HG03108 (cell line): ENCODE results near the gene FOXP3.

ENCODE experiments used
- ATAC-seq: cut with Tn5 transposase; IDR thresholded peaks from one replicate; pipeline ENCODE4 v1.9.1; 2021; ENCODE audit warnings: moderate library complexity; ENCODE audit not compliant: unreplicated experiment

FOXP3 gene

DNA sequence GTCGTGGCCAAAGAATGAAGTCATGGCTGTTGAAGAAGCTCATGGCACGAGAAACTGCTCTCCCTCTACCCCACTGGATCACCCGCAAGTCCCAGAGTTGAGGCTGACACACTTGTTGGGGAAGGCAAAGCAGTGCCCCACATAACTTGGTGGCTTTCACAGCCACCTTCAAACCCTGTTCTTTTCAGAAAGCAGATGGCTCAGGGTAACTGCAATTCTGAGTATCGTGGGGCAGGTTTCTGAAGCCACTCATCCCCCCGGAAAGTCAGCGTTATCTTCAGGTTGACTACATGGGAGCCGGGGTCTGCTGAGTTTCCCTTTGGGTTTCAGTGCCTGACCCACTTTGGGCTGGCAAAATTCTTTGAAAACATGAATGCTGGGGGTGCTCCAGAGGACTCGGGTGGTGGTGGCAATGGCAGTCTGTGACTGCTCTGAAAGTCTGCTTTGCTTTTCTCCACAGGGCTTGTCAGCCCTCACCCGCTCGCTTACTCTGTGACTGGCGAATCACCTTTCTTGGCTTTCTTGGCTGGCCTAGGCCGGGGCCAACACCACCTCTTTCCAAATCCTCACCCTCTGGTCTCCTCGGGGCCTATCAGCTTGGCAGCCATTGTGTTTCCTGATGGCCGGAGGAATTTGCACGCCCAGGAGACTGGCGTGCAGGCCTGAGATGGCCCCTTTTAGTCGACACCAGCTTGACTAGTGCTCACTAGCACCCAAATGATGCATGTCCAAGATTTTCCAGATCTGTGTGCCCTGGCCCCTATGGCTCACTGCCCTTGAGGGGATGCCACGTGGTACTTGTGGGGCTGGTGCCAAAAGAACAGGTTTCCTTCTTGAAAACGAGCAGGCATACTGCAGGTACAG lies 12.4 kb upstream of the FOXP3 start:
- no peak for ATAC-seq

DNA sequence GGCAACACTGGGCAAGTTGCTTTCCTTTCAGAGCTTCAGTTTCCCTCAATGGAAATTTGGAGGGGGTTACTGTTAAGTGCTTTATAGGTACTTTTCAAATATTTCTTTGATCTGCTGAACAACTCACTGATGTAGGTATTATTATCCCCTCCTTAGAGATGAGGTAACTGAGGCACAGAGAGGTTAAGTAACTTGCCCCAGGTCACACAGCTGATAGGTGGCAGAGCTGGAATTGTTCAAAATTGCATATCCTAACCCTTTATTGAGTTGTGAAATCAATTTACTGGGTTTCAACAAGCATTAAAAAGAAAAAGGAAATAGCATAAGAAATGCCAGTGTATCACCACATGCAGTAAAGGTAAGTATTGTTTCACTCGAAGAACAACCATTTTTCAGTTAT lies 11.7 kb upstream of the FOXP3 start:
- ATAC-seq, result no peak

DNA sequence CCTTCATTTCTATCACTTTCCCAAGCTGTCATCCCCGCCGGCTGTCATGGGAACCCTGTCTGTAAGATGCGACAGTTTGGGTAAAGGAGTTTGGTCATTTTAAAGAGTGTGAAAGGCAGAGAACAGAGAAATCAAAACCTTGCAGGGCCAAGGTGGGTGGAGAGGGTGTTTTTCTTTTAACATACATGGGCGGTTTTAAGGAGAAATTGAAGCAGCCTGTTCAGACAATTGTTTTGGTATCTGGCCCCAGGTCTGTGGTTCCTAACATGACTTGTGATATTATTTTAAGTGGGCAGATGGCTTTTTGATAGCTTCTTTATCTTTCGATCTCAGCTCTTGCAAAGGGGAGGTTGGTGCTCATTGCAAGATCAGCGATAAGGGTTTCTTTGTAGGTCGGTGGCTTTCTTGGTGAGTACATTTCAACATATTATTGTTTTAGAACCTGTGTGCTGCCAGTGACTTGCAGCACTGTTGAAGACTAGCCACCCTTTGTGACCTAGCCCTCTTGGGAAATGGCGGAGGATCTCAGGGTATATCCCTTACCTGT lies 8.7 kb upstream of the FOXP3 start:
- ATAC-seq, result no peak

GRCh38 chrX:49272421-49272820 lies 7.9 kb upstream of the FOXP3 start:
- ATAC-seq, result no peak

- no peak for ATAC-seq
These were observed 6.8 kb upstream of the FOXP3 start for GRCh38 chrX:49271341-49271740.

DNA sequence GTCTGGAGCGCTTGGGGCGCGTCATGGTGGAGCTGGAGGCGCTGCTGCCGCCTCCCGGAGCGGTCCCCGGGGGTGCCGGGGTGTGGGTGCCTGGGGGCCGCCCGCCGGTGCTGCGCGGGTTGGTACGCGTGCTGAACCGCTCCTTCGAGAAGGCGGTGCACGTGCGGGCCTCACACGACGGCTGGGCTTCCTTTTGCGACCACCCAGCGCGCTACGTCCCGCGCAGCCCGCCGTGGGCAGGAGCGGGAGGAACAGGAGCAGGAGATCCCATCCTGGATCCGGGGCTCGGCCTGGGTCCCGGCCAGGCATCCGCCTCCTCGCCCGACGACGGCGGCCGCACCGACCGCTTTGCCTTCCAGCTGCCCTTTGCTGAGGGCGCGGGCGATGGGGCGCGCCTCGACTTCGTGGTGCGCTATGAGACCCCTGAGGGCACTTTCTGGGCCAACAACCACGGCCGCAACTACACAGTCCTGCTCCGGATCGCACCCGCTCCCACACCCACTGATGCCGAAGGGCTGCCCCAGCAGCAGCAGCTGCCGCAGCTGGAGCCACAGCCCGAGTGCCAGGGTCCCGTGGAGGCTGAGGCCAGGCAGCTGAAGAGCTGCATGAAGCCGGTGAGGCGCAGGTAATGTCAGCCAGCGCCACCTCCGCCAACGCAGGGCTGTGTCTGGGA lies 5.9 kb upstream of the FOXP3 start:
- no peak for ATAC-seq

GRCh38 chrX:49269767-49270248 lies 5.3 kb upstream of the FOXP3 start, which contains the start of gene PPP1R3F:
Gene PPP1R3F (plus strand): TSS chrX:49269793. CDS start chrX:49269870, 77 bp downstream.
- ATAC-seq, result peak; percentile 22

DNA sequence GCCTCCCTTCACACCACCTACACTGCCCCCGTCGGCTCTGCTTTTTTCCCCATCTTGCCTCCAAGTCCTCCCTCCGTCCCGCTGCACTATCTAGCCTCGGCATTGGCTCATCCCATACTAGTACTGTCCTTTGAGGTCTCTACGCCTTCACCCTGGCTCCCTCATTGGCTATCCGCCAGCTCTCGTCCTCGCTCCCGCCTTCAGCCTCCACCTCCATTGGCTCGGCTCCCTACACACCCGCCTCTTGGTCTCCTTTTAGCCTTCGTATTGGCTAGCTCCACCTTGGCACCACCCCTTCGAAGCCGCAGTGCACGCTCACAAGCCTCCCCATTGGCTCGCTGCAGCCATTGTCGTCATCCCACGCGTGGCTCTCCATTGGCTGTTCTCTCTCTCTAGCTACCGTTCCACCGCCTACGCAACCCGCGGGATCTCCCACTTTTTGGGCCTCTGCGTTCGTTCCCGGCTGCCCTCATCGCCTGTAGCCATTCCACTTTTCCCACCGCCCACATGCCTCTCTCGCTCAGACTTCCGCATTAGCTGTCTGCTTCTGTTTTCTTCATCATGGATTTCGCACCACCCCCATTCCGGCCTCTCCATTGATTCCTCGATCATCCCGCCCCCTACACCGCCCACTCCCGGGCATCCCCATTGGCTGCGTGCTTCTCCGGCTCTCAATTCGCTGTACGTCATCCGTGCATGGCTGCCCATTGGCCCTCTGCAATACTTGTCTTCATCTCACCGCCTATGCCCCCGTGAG lies 4.7 kb upstream of the FOXP3 start:
- ATAC-seq, result peak; percentile 81

- ATAC-seq, result no peak
These were observed 4.1 kb upstream of the FOXP3 start for GRCh38 chrX:49268702-49269009.

- ATAC-seq, result no peak
These were observed 2.3 kb upstream of the FOXP3 start for GRCh38 chrX:49266523-49267445.

DNA sequence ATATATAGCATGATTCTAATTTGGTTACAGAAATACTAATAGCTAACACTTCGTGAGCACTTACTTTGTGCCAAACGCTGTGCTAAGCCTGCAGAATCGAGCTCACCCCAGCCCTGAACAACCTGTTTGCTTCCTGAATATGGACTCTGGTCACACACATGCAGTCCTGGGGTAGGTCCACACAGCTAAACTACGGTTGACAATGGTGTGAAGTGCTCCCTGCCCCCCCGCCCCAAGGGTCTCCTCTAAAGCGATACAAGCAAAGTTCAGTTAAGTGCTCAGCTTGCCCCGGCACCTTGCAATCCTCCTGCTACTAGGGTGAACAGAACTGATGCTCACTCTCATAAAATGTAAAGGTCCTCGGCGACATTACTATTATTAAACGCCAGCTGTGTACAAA lies 879 bp downstream of the FOXP3 start:
- ATAC-seq, result no peak

- ATAC-seq, result no peak
These were observed 1.9 kb downstream of the FOXP3 start for GRCh38 chrX:49262603-49263002.

- ATAC-seq, result no peak
These were observed 4.1 kb downstream of the FOXP3 start for GRCh38 chrX:49260221-49260985.

GRCh38 chrX:49258749-49259124 lies 5.8 kb downstream of the FOXP3 start:
- no peak for ATAC-seq

- ATAC-seq, result no peak
These were observed 6.4 kb downstream of the FOXP3 start for GRCh38 chrX:49257846-49258748.

DNA sequence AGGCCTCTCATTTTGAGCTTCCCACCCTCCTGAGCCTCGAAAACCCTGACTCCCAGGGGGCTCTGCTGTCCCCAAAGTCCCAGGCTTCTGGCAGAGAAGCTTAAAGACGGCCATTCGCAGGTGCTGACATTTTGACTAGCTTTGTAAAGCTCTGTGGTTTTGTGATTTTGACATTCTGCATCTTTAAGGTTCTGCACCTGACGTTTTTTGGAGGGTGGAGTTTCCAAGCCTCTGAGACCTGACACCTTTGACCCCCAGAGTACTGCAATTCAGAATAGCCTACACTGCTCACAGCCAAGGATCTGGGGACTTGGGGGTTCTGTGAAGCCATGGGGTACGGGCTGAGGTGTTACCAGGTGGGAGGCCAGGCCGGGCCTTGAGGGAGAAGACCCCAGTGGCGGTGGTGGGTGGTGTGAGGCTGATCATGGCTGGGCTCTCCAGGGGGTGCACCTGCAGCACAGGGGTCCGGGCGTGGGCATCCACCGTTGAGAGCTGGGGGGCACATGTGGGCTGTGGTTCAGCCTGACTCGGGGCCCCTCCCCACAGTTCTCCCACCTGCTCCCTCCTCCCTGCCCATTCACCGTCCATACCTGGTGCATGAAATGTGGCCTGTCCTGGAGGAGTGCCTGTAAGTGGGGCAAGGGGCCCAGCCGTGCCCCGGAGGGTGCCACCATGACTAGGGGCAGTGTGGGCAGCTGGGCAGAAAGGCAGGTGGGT lies 7.3 kb downstream of the FOXP3 start:
- no peak for ATAC-seq

- ATAC-seq, result no peak
These were observed 8.1 kb downstream of the FOXP3 start for GRCh38 chrX:49256268-49256995.
